ENCODE measurements around the gene HTR1B. TPM values are rescaled to one million over a fixed set of nuclear protein-coding genes. Genes with fewer than 3 reads are reported as not detected.

The HTR1B gene
- total and polyA plus RNA-seq, 2 donors from 2014 or later = 0.26 to 1.9 TPM

GRCh38 chr6:77446249-77446648, 17.0 kb downstream of the HTR1B start:
- H3K27me3 ChIP-seq (ENCODE audit: control insufficient read depth, insufficient read depth, low read length) = no peaks in the 10 kb centered on the region
- no peak overlapping the region for H3K27ac ChIP-seq (ENCODE audit: low read depth in 2 of 2, low read length in 2 of 2)
- no peaks in the 10 kb centered on the region for H3K4me1 ChIP-seq (ENCODE audit: control insufficient read depth in 2 of 3, insufficient read depth in 2 of 3, low read depth in 1 of 3, low read length in 3 of 3)
- no peaks in the 10 kb centered on the region for H3K9me3 ChIP-seq (ENCODE audit: control insufficient read depth in 2 of 3, insufficient read depth in 1 of 3, low read length in 3 of 3)
- H3K4me3 ChIP-seq (ENCODE audit: low read length in 3 of 3) = no peak overlapping the region
- no peaks in the 10 kb centered on the region for H3K36me3 ChIP-seq (ENCODE audit: control insufficient read depth in 2 of 3, insufficient read depth in 3 of 3, low read length in 3 of 3)
- TF ChIP-seq, protein P1, sequence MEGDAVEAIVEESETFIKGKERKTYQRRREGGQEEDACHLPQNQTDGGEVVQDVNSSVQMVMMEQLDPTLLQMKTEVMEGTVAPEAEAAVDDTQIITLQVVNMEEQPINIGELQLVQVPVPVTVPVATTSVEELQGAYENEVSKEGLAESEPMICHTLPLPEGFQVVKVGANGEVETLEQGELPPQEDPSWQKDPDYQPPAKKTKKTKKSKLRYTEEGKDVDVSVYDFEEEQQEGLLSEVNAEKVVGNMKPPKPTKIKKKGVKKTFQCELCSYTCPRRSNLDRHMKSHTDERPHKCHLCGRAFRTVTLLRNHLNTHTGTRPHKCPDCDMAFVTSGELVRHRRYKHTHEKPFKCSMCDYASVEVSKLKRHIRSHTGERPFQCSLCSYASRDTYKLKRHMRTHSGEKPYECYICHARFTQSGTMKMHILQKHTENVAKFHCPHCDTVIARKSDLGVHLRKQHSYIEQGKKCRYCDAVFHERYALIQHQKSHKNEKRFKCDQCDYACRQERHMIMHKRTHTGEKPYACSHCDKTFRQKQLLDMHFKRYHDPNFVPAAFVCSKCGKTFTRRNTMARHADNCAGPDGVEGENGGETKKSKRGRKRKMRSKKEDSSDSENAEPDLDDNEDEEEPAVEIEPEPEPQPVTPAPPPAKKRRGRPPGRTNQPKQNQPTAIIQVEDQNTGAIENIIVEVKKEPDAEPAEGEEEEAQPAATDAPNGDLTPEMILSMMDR (IDR thresholded peaks at IDR 0.05; ENCODE audit: borderline replicate concordance, extremely low read depth, insufficient read depth) = no peak
- DNase-seq (no peak), FAIRE-seq (no peak)
- no peak overlapping the region for H3K9ac ChIP-seq (ENCODE audit: low read length in 3 of 3)
- intact Hi-C loops (cut with DNase I) = no loop called here

GRCh38 chr6:77445214-77445613, 18.1 kb downstream of the HTR1B start:
- H3K27me3 ChIP-seq (ENCODE audit: control insufficient read depth, insufficient read depth, low read length) = no peaks in the 10 kb centered on the region
- no peak overlapping the region for H3K4me3 ChIP-seq (ENCODE audit: low read length in 3 of 3)
- H3K36me3 ChIP-seq (ENCODE audit: control insufficient read depth in 2 of 3, insufficient read depth in 3 of 3, low read length in 3 of 3) = no peaks in the 10 kb centered on the region
- H3K9me3 ChIP-seq (ENCODE audit: control insufficient read depth in 2 of 3, insufficient read depth in 1 of 3, low read length in 3 of 3) = no peaks in the 10 kb centered on the region
- FAIRE-seq = no peak
- H3K27ac ChIP-seq (ENCODE audit: low read depth in 2 of 2, low read length in 2 of 2) = no peak overlapping the region
- H3K9ac ChIP-seq (ENCODE audit: low read length in 3 of 3) = no peak overlapping the region
- H3K4me1 ChIP-seq (ENCODE audit: control insufficient read depth in 2 of 3, insufficient read depth in 2 of 3, low read depth in 1 of 3, low read length in 3 of 3) = no peaks in the 10 kb centered on the region
- intact Hi-C loops (cut with DNase I) = no loop called here
- TF ChIP-seq, protein P1 (IDR thresholded peaks at IDR 0.05; ENCODE audit: borderline replicate concordance, extremely low read depth, insufficient read depth) = no peak
- no peak for DNase-seq

DNA sequence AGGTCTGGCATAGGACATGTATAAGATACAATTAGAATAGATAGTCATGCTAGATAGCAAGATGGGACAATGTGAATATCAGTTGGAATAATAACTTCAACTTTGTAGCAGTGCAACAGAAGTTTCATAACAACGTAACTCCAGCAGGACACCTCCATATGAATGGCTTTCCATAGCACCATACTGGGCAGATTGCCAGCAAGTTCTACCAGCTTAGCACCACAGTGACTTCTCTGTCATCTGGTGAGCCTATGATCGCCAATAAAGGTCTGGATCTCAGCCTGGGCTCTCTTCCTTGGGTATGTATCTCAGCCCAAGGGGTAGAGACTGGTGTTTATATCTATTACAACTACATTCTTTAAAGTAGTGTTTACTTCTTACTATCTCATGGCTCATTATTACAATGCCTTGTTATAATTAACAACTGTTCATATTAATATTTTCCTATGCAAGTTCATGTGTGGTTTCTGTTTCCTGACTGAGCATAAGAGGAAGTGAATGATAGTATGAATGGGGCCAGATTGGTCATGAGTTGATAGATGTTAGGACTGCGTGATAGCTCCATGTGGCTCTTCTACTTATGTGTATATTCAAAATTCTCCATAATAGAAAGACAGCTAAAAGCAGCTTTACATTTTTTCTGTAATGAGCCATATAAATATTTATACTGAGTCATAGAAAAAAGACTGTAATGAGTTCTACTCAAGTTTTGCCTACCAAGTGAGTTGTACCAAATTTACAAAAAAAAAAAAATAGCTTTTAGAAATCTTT, 22.9 kb downstream of the HTR1B start:
- Histone ChIP-seq H3K36me3 (ENCODE audit: control insufficient read depth in 2 of 3, insufficient read depth in 3 of 3, low read length in 3 of 3) (no peaks in the 10 kb centered on the region), H3K9me3 (ENCODE audit: control insufficient read depth in 2 of 3, insufficient read depth in 1 of 3, low read length in 3 of 3) (no peaks in the 10 kb centered on the region), H3K4me1 (ENCODE audit: control insufficient read depth in 2 of 3, insufficient read depth in 2 of 3, low read depth in 1 of 3, low read length in 3 of 3) (no peaks in the 10 kb centered on the region), H3K4me3 (ENCODE audit: low read length in 3 of 3) (no peak overlapping the region), H3K27ac (ENCODE audit: low read depth in 2 of 2, low read length in 2 of 2) (no peak overlapping the region), H3K27me3 (ENCODE audit: control insufficient read depth, insufficient read depth, low read length) (no peaks in the 10 kb centered on the region), H3K9ac (ENCODE audit: low read length in 3 of 3) (no peak overlapping the region)
- FAIRE-seq (no peak), DNase-seq (no peak)
- intact Hi-C loops (cut with DNase I) = no loop called here
- TF ChIP-seq, protein P1 (IDR thresholded peaks at IDR 0.05; ENCODE audit: borderline replicate concordance, extremely low read depth, insufficient read depth) = no peak

All from kidney (tissue), 14 donors.